GM10266 (cell line): ENCODE measurements around the gene ADRB1.

Source experiments
- DNase-seq: peaks from one replicate; pipeline ENCODE4 v3.0.0; 2012; ENCODE audit errors: extremely low spot score
- TF ChIP-seq, protein P1 (sequence below): IDR thresholded peaks from 2 replicates; pipeline ENCODE4 v1.5.1; 2012; ENCODE audit warnings: mild to moderate bottlenecking, low read depth; ENCODE audit not compliant: control insufficient read depth, insufficient read depth; ENCODE audit errors: missing control alignments

ADRB1 gene

DNA sequence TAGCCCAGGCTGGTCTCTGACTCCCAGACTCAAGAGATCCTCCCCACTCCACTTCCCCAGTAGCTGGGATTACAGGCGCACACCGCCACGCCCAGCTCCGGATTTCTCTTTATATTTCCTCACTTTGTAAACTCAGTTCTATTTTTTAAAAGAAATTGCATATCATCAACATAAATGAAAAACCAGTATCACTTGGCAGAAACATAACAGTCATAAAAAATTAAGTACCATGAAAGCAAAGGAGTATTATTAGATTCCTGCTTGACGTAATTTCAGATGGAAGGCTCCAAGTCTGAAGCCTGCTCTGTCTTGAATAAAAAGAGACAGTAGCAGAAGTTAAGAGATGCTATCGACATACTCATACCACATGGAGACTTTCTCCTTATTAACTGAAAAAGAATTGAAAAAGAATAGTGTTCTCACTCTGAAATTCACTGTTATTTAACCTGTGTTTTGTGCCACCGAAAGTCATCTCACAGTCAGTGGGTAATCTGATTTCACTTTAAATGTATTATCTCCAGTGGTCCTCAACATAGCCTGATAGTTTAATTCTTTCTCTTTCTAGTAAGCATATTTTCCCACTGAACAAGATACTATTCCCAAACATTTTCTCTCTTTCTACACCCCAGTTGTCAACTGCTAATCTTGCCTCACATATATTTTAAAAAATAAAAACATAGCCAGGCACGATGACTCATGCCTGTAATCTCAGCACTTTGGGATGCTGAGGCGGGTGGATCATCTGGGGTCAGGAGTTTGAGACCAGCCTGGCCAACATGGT lies 40.3 kb upstream of the ADRB1 start:
- DNase-seq: no peak
- TF ChIP-seq, protein P1, sequence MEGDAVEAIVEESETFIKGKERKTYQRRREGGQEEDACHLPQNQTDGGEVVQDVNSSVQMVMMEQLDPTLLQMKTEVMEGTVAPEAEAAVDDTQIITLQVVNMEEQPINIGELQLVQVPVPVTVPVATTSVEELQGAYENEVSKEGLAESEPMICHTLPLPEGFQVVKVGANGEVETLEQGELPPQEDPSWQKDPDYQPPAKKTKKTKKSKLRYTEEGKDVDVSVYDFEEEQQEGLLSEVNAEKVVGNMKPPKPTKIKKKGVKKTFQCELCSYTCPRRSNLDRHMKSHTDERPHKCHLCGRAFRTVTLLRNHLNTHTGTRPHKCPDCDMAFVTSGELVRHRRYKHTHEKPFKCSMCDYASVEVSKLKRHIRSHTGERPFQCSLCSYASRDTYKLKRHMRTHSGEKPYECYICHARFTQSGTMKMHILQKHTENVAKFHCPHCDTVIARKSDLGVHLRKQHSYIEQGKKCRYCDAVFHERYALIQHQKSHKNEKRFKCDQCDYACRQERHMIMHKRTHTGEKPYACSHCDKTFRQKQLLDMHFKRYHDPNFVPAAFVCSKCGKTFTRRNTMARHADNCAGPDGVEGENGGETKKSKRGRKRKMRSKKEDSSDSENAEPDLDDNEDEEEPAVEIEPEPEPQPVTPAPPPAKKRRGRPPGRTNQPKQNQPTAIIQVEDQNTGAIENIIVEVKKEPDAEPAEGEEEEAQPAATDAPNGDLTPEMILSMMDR: no peak

GRCh38 chr10:114009281-114009996 lies 34.2 kb upstream of the ADRB1 start:
- no peak for DNase-seq
- TF ChIP-seq, protein P1: no peak

DNA sequence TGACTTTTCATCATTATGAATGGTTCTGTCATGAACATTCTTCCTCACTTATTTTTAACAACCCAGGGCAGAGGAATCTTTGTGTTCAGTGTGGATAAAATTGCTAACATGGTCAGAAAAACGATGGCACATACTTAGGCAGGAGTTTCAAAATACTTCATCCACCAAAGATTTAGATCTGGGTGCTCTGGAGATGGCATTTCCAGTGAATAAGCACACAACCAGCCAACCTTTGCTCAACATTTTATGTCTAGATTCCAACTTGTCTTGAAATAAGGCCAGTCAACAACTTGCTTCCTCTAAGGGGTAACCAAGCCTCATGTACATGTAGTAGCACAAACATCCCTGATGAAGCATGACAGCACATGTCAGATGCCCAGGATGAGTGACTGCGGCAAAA lies 33.4 kb upstream of the ADRB1 start:
- no peak for DNase-seq
- TF ChIP-seq, protein P1: no peak

DNA sequence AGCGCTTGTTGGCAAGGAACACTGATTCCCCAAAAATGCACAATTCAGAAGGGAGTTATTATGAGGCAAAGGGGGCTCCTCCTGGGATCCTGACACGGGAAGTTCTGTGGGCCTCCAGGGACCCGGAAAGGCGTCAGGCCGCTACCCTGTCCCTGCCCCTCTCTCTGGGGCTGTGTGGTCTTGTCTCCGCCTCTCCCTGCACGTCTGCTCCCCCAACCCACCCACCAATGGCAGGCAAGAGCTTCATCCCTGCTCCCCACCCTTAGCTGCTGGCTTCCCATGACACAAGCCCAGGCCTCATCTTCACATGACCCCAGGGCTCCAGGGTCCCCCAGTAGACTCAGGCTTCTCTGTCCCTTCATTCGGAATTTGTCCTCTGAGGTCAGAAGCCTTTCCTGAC lies 31.0 kb upstream of the ADRB1 start:
- DNase-seq: no peak
- TF ChIP-seq, protein P1: no peak

GRCh38 chr10:114015708-114016107 lies 28.0 kb upstream of the ADRB1 start:
- DNase-seq: no peak
- TF ChIP-seq, protein P1: no peak

DNA sequence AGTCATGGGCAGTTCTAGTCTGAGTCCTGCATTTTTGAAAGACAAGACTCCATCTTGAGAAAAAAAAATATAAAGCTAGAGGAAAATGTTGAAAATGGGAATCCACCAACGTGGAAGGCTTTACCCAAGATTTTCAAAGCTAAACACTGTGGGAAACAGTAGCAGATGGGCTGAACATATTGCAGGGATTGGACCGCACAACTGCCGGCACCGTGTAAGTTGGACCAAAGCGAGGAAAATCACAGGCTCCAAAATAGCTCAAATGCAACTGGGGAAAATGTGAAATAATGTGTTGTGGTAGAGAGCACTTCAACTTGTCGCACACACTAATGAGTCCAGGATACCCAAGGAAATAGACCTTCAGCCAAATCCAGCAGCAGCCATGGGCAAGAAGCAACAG lies 26.4 kb upstream of the ADRB1 start:
- no peak for DNase-seq
- TF ChIP-seq, protein P1: no peak

GRCh38 chr10:114017873-114018272 lies 25.8 kb upstream of the ADRB1 start:
- TF ChIP-seq, protein P1: no peak
- DNase-seq: no peak
